Mesenchymal stem cell (in vitro differentiated cells and primary cell): ENCODE results near the gene CCNB2. TPM values are rescaled to one million over a fixed set of nuclear protein-coding genes. Genes with fewer than 3 reads are reported as not detected.

ENCODE experiments used
- DNase-seq: peaks from one replicate; pipeline ENCODE4 v3.0.0-alpha.2; 2013
- H2AFZ ChIP-seq: one replicate; pipeline ENCODE4 v1.6.1; 2013; ENCODE audit warnings: low read depth, mild to moderate bottlenecking, control low read depth, inconsistent platforms, low read length, moderate library complexity
- H2AK5ac ChIP-seq: 2 replicates; pipeline ENCODE4 v1.6.1; 2013; ENCODE audit warnings: low read length, moderate library complexity, mild to moderate bottlenecking, inconsistent platforms; ENCODE audit not compliant: severe bottlenecking
- H2BK120ac ChIP-seq: one replicate; pipeline ENCODE4 v1.6.1; 2013; ENCODE audit warnings: low read depth, mild to moderate bottlenecking, inconsistent platforms, low read length, moderate library complexity
- H2BK12ac ChIP-seq, 2 experiments: one replicate each; pipeline ENCODE4 v1.6.1; 2013; ENCODE audit warnings: inconsistent platforms in 2 of 2, low read length in 2 of 2, mild to moderate bottlenecking in 2 of 2, moderate library complexity in 2 of 2, control low read depth in 1 of 2
- H2BK15ac ChIP-seq: one replicate; pipeline ENCODE4 v1.6.1; 2013; ENCODE audit warnings: mild to moderate bottlenecking, low read depth, inconsistent platforms; ENCODE audit not compliant: poor library complexity, severe bottlenecking
- H2BK5ac ChIP-seq: 2 replicates; pipeline ENCODE4 v1.6.1; 2013; ENCODE audit warnings: low read depth, mild to moderate bottlenecking, low read length, control low read depth, inconsistent platforms; ENCODE audit not compliant: poor library complexity, severe bottlenecking
- H3K14ac ChIP-seq, 2 experiments: one replicate each; pipeline ENCODE4 v1.6.1; 2013; ENCODE audit warnings: inconsistent platforms in 2 of 2, low read length in 2 of 2, control low read depth in 1 of 2, mild to moderate bottlenecking in 1 of 2, moderate library complexity in 1 of 2
- H3K18ac ChIP-seq, 2 experiments: one replicate each; pipeline ENCODE4 v1.6.1; 2013; ENCODE audit warnings: inconsistent platforms in 2 of 2, low read length in 2 of 2, control low read depth in 1 of 2, low read depth in 1 of 2, mild to moderate bottlenecking in 1 of 2
- H3K23ac ChIP-seq, 2 experiments: one replicate each; pipeline ENCODE4 v1.6.1; 2013; ENCODE audit warnings: inconsistent platforms in 2 of 2, low read length in 2 of 2, mild to moderate bottlenecking in 2 of 2, moderate library complexity in 2 of 2, control low read depth in 1 of 2
- H3K27ac ChIP-seq: 2 replicates; pipeline ENCODE4 v1.5.1; 2013; ENCODE audit warnings: mild to moderate bottlenecking, moderate library complexity, low read length, control low read depth, inconsistent platforms; ENCODE audit not compliant: poor library complexity, severe bottlenecking
- H3K27me3 ChIP-seq, 2 experiments: 2 replicates each; pipeline versions ENCODE4 v1.6.1 to v1.7.0; 2013; ENCODE audit warnings: low read length in 2 of 2, mild to moderate bottlenecking in 2 of 2, moderate library complexity in 2 of 2, control low read depth in 1 of 2, inconsistent platforms in 1 of 2; ENCODE audit not compliant: control insufficient read depth in 1 of 2, insufficient read depth in 1 of 2
- H3K36me3 ChIP-seq, 2 experiments: 2 replicates each; pipeline versions ENCODE4 v1.6.1 to v1.7.0; 2013; ENCODE audit warnings: low read length in 2 of 2, control low read depth in 1 of 2, inconsistent platforms in 1 of 2, low read depth in 1 of 2, mild to moderate bottlenecking in 1 of 2; ENCODE audit not compliant: insufficient read depth in 2 of 2, control insufficient read depth in 1 of 2
- H3K4ac ChIP-seq, 2 experiments: one replicate each; pipeline ENCODE4 v1.6.1; 2013; ENCODE audit warnings: inconsistent platforms in 2 of 2, low read length in 2 of 2, mild to moderate bottlenecking in 2 of 2, moderate library complexity in 2 of 2, control low read depth in 1 of 2, low read depth in 1 of 2
- H3K4me1 ChIP-seq: 2 replicates; pipeline ENCODE4 v1.6.1; 2013; ENCODE audit warnings: low read depth, low read length, control low read depth; ENCODE audit not compliant: control insufficient read depth, insufficient read depth
- H3K4me2 ChIP-seq: 2 replicates; pipeline ENCODE4 v1.6.1; 2013; ENCODE audit warnings: low read length, mild to moderate bottlenecking, inconsistent platforms; ENCODE audit not compliant: poor library complexity, severe bottlenecking
- H3K4me3 ChIP-seq, 2 experiments: 2 replicates each; pipeline versions ENCODE4 v1.5.1 to v1.7.0; 2013; ENCODE audit warnings: low read length in 2 of 2, mild to moderate bottlenecking in 2 of 2, control low read depth in 1 of 2, low read depth in 1 of 2; ENCODE audit not compliant: insufficient read depth in 1 of 2
- H3K79me1 ChIP-seq: replicated peaks from 2 replicates; pipeline ENCODE4 v1.6.1; 2013; ENCODE audit warnings: mild to moderate bottlenecking, control low read depth, low read length, inconsistent platforms; ENCODE audit not compliant: poor library complexity, severe bottlenecking
- H3K9ac ChIP-seq: 2 replicates; pipeline ENCODE4 v1.7.0; 2013; ENCODE audit warnings: mild to moderate bottlenecking, low read length, moderate library complexity
- H3K9me3 ChIP-seq: 2 replicates; pipeline ENCODE4 v1.7.0; 2013; ENCODE audit warnings: mild to moderate bottlenecking, low read length; ENCODE audit not compliant: control insufficient read depth
- H4K8ac ChIP-seq: one replicate; pipeline ENCODE4 v1.6.1; 2013; ENCODE audit warnings: inconsistent platforms, mild to moderate bottlenecking, low read length, moderate library complexity
- H4K91ac ChIP-seq: one replicate; pipeline ENCODE4 v1.6.1; 2013; ENCODE audit warnings: mild to moderate bottlenecking, low read length, inconsistent platforms
- WGBS: methylation state at CpG from one replicate; pipeline ENCODE4 v1.1.7; 2013; ENCODE audit warnings: mixed read lengths; 5-methylcytosine and 5-hydroxymethylcytosine counted together
- polyA plus RNA-seq, 2 experiments: library from polyadenylated mRNA; stranded (reverse); fragments of 200-250 nt; gene quantifications; one replicate each; pipeline ENCODE4 v1.2.3, GENCODE V29; 2013

The CCNB2 gene
- 9.1 TPM for polyA plus RNA-seq (2013, experiment 1 of 2)
- polyA plus RNA-seq (2013, experiment 2 of 2), result 8.5 TPM

DNA sequence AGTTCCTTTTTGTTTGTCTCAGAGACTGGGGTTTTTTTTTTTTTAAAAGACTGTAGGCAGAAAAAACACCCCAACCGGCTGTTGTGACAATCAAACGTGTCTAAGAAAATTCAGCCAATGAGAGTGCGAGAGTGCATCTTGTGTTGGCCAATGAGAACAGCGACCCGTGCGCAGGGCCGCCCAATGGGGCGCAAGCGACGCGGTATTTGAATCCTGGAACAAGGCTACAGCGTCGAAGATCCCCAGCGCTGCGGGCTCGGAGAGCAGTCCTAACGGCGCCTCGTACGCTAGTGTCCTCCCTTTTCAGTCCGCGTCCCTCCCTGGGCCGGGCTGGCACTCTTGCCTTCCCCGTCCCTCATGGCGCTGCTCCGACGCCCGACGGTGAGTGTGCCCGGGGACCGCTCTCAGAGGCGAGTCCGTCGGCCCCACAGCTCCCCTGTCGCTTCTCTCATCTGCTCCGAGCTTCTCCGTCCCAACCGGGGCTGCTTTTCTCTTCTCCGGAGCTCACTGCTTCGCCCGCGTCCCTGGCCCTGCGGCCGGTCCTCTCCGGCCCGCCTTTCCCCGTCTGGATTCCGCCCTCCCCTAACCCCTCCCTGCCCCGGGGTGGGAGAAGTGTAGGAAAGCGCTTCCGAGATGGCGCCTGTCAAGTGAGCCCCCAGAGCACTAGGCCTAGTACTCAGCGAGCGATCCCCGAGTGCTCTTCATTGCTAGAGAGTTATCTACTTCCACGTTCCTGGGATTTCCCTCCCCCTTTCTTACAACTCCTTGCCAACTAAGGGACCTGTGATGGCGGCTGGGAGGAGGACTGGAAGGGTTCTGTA, at the start of gene CCNB2:
Gene CCNB2, plus strand, starts transcription at position 235 of the 821 bp plus-strand sequence. Its CDS starts 123 bp downstream, at position 358.
- 0% methylated on average over 42 of the region's 57 CpGs for WGBS

GRCh38 chr15:59059076-59059597, 45.8 kb upstream of the CCNB2 start:
- no peak overlapping the region for H2AFZ ChIP-seq
- no CpG with 5 or more reads among the region's 2 CpGs for WGBS
- no peak overlapping the region for H3K4ac ChIP-seq
- H3K27me3 ChIP-seq, result no peaks in the 10 kb centered on the region
- peaks cover 13 to 96% of the 10 kb centered on the region in 2 experiments for H3K36me3 ChIP-seq
- no peak overlapping the region for H4K91ac ChIP-seq
- H3K9me3 ChIP-seq, result no peaks in the 10 kb centered on the region
- no peak overlapping the region for H3K23ac ChIP-seq
- no peak overlapping the region for H2BK120ac ChIP-seq
- no peaks in the 10 kb centered on the region for H3K4me1 ChIP-seq
- no peak overlapping the region for H3K18ac ChIP-seq
- no peak overlapping the region for H2BK15ac ChIP-seq
- DNase-seq, result no peak
- H2AK5ac ChIP-seq, result no peak overlapping the region
- no peak overlapping the region for H2BK12ac ChIP-seq
- H4K8ac ChIP-seq, result no peak overlapping the region
- no peak overlapping the region for H3K9ac ChIP-seq
- no peak overlapping the region for H3K4me2 ChIP-seq
- peaks cover 19% of the 10 kb centered on the region for H3K79me1 ChIP-seq
- H3K14ac ChIP-seq, result no peak overlapping the region
- H3K27ac ChIP-seq, result no peak overlapping the region
- H3K4me3 ChIP-seq, result no peak overlapping the region
- H2BK5ac ChIP-seq, result no peak overlapping the region

More for the DNA sequence above, at the start of gene CCNB2:
- H3K4me3 ChIP-seq, result peak within 1 kb of the TSS; percentile 90 to 98
- no peak within 1 kb of the TSS for H2BK12ac ChIP-seq
- peak within 1 kb of the TSS; percentile 97 for H2AFZ ChIP-seq
- peak within 1 kb of the TSS; percentile 24 for H2BK120ac ChIP-seq
- peak within 1 kb of the TSS in 1 of 2 experiments; percentile 87 for H3K14ac ChIP-seq
- no peak within 1 kb of the TSS for H2AK5ac ChIP-seq
- H2BK5ac ChIP-seq, result no peak within 1 kb of the TSS
- DNase-seq, result peak; percentile 96
- H4K91ac ChIP-seq, result peak within 1 kb of the TSS; percentile 70
- H3K27ac ChIP-seq, result peak within 1 kb of the TSS; percentile 57
- H3K23ac ChIP-seq, result peak within 1 kb of the TSS in 1 of 2 experiments; percentile 70
- H3K18ac ChIP-seq, result peak within 1 kb of the TSS in 1 of 2 experiments; percentile 48
- peak within 1 kb of the TSS; percentile 40 for H2BK15ac ChIP-seq
- H3K36me3 ChIP-seq, result peaks cover 9 to 20% of the 10 kb centered on the region in 2 experiments
- H3K79me1 ChIP-seq, result peaks cover 19% of the 10 kb centered on the region
- peak within 1 kb of the TSS; percentile 75 for H4K8ac ChIP-seq
- peak within 1 kb of the TSS; percentile 99 for H3K4me2 ChIP-seq
- H3K4me1 ChIP-seq, result peaks cover 6% of the 10 kb centered on the region
- H3K9me3 ChIP-seq, result no peaks in the 10 kb centered on the region
- no peak within 1 kb of the TSS for H3K4ac ChIP-seq
- peak within 1 kb of the TSS; percentile 91 for H3K9ac ChIP-seq
- H3K27me3 ChIP-seq, result no peaks in the 10 kb centered on the region

GRCh38 chr15:59060348-59060747, 44.6 kb upstream of the CCNB2 start:
- Histone ChIP-seq H2BK15ac (no peak overlapping the region), H2AK5ac (no peak overlapping the region), H3K27ac (no peak overlapping the region), H2BK5ac (no peak overlapping the region), H2BK12ac (no peak overlapping the region), H3K4me2 (no peak overlapping the region), H3K4ac (no peak overlapping the region), H3K18ac (no peak overlapping the region), H3K79me1 (peaks cover 25% of the 10 kb centered on the region), H3K4me1 (no peaks in the 10 kb centered on the region), H2AFZ (no peak overlapping the region), H4K8ac (no peak overlapping the region), H4K91ac (no peak overlapping the region), H3K9me3 (no peaks in the 10 kb centered on the region), H2BK120ac (no peak overlapping the region), H3K9ac (no peak overlapping the region), H3K27me3 (no peaks in the 10 kb centered on the region), H3K23ac (no peak overlapping the region), H3K4me3 (no peak overlapping the region), H3K14ac (no peak overlapping the region), H3K36me3 (peaks cover 13 to 94% of the 10 kb centered on the region in 2 experiments)
- no peak for DNase-seq
- 94% methylated on average over 3 of the region's 4 CpGs for WGBS

- no peak overlapping the region for H2BK5ac ChIP-seq
- no peaks in the 10 kb centered on the region for H3K27me3 ChIP-seq
- H2BK15ac ChIP-seq, result no peak overlapping the region
- H3K4me2 ChIP-seq, result no peak overlapping the region
- no peak overlapping the region for H2BK120ac ChIP-seq
- no peak overlapping the region for H2BK12ac ChIP-seq
- no peak overlapping the region for H3K14ac ChIP-seq
- H2AFZ ChIP-seq, result no peak overlapping the region
- no peak overlapping the region for H4K8ac ChIP-seq
- H3K4me1 ChIP-seq, result no peaks in the 10 kb centered on the region
- H3K4ac ChIP-seq, result no peak overlapping the region
- no peaks in the 10 kb centered on the region for H3K9me3 ChIP-seq
- H3K23ac ChIP-seq, result no peak overlapping the region
- H2AK5ac ChIP-seq, result no peak overlapping the region
- peak overlapping the region in 1 of 2 experiments; percentile 0 for H3K4me3 ChIP-seq
- no peak overlapping the region for H3K27ac ChIP-seq
- no peak overlapping the region for H4K91ac ChIP-seq
- peak overlapping the region; percentile 62 for H3K9ac ChIP-seq
- H3K79me1 ChIP-seq, result peaks cover 24% of the 10 kb centered on the region
- peaks cover 20 to 94% of the 10 kb centered on the region in 2 experiments for H3K36me3 ChIP-seq
- WGBS, result 99% methylated on average over 4 of the region's 4 CpGs
- peak; percentile 1 for DNase-seq
- no peak overlapping the region for H3K18ac ChIP-seq
These were observed 41.9 kb upstream of the CCNB2 start for GRCh38 chr15:59063042-59063441.
